Non-pigmented ciliary epithelial cell (primary cell): ENCODE data around the gene ZEB2.
"Not testable (repeated sequence)": the region's sequence is repeated elsewhere in the genome, so short reads cannot be mapped to it uniquely, and the experiment has no call there.

Source experiments
- DNase-seq: peaks from one replicate; pipeline ENCODE4 v3.0.0-alpha.2; 2010; ENCODE audit warnings: low read depth

ZEB2 gene

DNA sequence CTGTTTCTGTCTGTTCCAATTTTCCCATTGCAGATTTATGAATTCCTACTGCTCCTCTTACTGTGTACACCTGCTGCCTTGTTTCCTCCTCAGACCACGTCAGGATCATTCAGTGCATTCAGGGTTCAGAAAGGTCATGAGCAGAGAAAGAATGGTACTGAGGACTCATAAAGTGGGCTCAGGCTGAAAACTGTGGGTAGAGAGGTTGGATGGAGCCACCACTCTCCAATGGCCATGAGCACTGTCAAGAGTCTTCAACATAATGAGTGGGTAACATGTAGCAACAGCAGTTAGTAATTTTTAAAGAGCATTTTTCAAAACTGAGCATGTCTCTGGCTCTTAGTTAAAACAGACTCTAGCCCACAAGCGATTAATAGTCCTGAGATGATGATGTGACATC, 138.2 kb downstream of the ZEB2 start:
- no peak for DNase-seq

DNA sequence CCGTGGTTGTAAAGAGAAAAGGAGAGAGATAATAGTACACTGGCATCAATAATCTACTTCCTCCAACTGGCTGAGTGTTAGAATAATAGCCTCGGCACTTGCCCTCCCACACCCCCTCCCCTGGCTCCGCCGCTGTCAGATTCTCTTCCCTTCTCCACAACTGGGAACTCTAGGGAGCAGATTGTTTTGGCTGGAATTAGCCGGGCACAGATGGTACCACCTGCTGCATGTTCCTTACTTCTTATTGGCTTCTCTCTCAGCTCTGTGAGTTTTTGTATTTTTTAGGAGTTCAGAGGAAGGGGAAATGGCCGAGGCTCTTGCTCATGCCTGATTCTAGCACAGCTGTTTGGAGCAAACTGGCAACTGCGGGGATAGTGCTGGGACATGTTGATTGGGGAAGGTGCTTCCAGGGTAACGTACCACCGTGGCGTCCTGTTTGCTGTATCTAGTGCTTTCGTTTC, 140.0 kb downstream of the ZEB2 start:
- DNase-seq, result no peak

GRCh38 chr2:144378551-144378950, 141.4 kb downstream of the ZEB2 start:
- no peak for DNase-seq

DNA sequence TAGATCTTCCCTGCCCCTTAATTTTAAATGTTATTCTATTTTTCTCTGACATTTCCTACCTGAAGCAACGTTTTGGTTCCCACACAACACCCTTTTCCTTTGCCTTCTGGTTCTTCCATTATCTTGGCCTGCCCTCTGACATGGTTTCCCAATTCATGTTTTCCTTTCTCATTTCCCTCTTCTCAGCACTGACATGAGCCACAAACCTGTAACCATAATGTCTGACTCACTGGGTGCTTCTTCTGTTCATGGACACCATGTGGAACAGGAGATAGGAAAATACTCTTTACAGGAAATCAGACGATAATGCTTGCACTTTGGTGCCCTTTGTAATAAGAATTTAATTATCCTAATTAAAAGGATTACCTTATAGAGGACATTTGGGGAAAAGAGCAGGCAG, 142.0 kb downstream of the ZEB2 start:
- DNase-seq, result no peak

GRCh38 chr2:144376926-144377325, 143.0 kb downstream of the ZEB2 start:
- DNase-seq, result no peak

DNA sequence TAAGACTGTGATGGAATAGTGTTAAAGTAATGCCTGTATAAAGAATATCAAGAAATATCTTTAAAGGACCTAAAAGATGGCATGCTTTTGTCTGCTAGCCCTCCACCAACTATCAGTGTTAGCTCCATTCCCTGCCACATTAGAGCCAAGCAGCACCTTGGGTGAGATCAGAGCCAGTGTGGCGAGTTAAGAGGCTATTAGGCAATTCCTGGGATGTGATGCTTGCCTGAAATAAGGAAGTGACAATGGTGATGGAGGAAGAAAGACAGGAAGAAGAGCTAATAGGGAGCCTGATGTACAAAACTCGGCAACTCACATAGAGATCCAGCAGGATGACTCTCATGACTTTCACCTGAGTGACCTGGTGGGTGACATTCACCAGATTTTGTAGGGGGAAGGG, 143.5 kb downstream of the ZEB2 start:
- no peak for DNase-seq

GRCh38 chr2:144374163-144374661, 145.7 kb downstream of the ZEB2 start:
- no peak for DNase-seq

- no peak for DNase-seq
Observed at GRCh38 chr2:144372410-144373080, 147.4 kb downstream of the ZEB2 start.

DNA sequence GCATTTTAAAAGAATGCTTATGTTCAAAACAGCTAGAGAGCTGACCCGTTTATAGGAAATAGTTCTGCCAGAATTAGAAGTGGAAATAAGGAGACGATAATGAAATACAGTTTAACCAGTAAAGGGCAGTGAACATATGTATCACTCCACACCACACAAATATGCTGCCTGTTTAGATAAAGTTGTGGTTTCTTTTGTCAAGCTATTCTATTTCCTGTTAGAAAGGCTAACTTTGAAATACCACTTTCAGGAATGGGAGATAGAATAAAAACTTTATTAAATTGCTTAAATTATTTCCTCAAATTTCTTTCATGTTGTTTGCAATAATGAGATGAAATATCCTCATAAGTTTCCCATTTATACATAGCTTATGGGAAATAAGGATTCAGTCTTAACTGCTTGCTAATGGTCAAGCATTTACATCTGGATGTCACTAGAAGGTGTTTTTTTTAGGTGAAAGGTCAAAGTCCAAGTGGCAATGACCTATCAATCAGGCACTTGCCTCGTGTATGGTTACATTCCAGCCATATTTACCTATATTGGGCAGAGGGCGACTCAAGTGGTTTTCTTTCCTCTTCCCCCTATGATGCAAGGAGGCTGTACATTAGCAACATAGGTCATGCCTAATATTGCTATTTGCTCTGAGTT, 148.9 kb downstream of the ZEB2 start:
- DNase-seq, result no peak

GRCh38 chr2:144369416-144369815, 150.5 kb downstream of the ZEB2 start:
- DNase-seq, result no peak

- DNase-seq, result no peak
Observed at GRCh38 chr2:144366825-144367429, 153.0 kb downstream of the ZEB2 start.

DNA sequence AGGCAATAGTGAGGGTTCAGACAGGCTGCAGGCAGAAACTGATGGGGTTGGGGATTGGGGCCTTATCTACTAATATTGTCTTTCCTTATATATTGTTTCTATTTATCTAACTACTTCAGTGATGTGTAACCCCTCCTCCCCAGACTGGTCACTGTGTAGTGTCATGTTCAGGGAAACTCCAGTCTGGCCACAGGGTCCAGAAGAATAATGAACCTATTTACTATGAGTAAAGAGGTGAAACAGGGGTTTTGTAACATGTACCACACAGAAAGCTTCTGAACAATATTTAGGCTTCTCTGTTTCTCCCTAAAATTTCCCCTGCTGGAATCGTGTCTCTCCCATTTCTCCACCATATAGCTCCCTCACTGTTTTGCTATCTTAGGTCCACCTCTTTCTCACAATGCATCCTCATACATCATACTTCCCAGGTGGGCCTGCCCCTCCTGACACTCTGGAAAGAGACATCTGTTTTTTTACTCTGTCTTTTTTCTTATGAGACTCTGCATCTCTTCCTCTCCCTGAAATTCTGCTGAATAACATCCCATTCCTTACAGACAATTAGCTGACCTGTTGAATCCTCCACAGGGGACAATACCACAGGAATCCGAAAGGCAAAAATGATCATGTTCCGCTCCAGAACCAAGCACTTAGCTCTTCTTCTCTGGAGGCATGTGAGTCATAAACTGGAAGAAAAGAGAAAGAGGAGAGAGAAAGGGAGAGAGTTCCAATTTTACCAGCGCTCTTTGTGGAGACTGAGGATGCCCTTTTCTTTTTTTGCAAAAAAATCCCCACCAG, 154.8 kb downstream of the ZEB2 start:
- no peak for DNase-seq

DNA sequence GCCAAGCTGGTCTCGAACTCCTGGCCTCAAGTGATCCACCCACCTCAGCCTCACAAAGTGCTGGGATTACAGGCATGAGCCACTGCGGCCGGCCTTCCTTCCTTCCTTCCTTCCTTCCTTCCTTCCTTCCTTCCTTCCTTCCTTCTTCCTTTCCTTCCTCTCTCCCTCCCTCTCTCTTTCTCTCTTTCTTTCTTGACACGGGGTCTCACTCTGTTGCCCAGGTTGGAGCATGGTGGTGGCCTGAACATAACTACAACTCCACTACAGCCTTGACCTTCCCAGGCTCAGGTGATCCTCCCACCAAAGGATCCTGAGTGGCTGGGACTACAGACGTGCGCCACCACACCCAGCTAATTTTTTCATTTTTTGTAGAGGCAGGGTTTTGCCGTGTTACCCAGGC, 155.7 kb downstream of the ZEB2 start:
- DNase-seq, result not testable (repeated sequence)

DNA sequence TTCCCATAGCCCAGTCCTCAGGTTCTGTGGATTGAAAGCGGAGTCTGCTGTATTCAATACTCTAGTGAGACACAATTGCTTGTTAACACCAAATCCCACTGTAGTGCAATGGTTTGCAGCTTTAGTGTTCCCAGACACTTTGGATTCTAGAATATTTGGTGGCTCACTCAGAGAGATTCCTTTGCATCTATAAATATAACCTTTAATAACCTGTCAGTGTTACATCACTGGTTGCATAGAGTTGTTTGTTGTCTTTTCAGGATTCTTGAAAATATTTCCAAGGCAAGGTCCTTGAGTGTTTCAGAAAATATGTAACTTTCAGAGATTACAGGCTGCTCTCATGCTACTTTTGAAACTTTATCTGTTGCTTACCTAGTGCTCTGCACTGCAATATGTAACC, 157.5 kb downstream of the ZEB2 start:
- DNase-seq, result no peak

DNA sequence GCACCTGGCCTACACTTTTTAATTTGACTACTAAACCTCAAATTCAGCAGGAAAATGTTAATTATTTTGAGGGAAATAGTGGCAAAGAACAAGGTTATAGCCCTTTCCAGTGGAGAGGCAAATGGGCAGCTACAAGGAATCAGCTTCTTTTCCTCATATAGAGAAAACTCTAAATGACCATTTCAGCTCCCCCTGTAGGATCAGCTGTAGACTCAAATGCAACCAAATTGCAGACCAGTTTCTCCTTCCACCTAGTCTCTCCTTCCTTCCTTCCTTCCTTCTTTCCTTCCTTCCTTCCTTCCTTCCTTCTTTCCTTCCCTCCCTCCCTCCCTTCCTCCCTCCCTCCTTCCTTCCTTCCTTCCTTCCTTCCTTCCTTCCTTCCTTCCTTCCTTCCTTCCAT, 158.2 kb downstream of the ZEB2 start:
- no peak for DNase-seq

DNA sequence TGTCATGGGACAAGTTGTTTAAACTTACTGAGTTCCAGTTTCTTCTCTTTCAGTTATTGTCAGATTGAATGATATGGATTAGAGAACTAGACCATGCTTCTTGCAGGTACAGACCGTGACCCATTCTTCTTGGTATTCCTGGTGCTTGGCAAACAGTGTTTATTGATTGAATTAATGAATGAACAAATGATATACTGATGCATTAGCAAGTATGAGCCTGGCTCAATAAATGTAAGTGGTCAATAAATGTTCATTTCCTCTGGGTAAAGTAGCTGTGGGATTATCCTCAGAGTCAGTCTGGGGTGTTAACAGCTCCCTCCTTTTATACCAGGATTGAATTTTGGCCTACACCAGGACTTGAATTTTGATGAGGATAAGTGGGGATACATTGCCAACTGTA, 160.2 kb downstream of the ZEB2 start:
- no peak for DNase-seq

- no peak for DNase-seq
Observed at GRCh38 chr2:144358979-144359541, 160.9 kb downstream of the ZEB2 start.

- no peak for DNase-seq
Observed at GRCh38 chr2:144358374-144358964, 161.4 kb downstream of the ZEB2 start.

DNA sequence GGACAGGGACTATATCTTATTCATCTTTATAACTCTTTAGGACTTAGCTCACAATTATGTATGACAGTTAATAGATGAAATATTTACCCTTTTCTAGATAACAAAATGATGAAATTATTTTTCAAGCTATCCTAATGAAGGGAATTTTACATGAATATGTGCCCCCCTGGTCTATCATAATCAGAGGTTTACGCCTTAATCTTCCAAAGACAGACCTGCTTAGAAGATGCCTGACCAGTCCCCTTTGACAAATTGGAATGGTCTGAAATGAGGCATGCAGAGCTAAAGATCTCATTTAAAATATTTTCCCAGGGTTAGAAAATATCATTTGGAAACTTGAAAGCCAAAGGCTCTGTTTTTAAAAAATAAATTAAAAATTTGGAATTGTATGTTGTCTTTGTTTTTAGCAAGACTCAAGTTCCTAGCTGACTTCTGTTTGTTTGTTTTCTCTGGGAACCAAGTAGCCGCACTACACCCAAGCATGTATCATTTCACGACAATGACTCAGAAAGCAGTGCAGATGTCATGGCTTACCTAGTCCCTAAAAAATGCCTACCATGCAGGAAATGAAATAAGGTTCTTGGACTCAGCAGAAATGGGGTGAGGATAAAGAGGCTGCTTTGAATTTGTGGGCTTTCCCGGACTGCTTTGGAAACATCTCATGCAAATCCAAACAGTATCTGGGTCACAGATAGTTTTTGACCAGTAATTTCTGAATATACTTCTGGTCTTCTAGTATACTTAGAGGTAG, 162.1 kb downstream of the ZEB2 start:
- peak; percentile 99 for DNase-seq

DNA sequence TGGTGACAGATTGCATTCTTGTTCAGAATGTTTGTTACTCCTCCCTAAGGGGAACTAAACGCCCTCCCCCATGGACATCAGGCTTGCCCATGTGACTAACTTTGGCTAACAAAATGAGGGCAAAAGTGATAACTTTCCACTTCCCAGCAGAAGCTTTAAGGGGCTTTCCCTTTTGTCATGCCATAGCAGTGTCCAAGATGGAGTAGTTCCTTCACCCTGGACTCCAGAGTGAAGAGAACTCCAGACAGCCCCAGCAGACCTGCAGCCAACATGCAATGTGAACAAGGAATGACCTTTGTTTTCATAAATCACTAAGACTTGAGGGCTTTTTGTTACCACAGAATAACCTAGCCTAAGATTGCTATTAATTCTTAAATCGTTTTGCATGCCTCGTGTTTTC, 163.5 kb downstream of the ZEB2 start:
- no peak for DNase-seq

- no peak for DNase-seq
Observed at GRCh38 chr2:144354953-144355352, 165.0 kb downstream of the ZEB2 start.
